Measurements from ENCODE around the gene HSPBP1. TPM values are rescaled to one million over a fixed set of nuclear protein-coding genes. Genes with fewer than 3 reads are reported as not detected.

HSPBP1 gene
- total and polyA plus RNA-seq, 5 donors from 2014 or later, result 15.8 to 37.2 (median 34.0) TPM

GRCh38 chr19:55244004-55244680 is 35.8 kb downstream of the HSPBP1 start:
- no peak overlapping the region for H3K27ac Mint-ChIP-seq
- no peak for ATAC-seq (ENCODE audit: low read depth in 2 of 2)
- H3K4me3 Mint-ChIP-seq, result no peak overlapping the region
- H3K36me3 ChIP-seq (ENCODE audit: control insufficient read depth, insufficient read depth, low read length), result peaks cover 92% of the 10 kb centered on the region
- no peaks in the 10 kb centered on the region for H3K27me3 Mint-ChIP-seq
- no peaks in the 10 kb centered on the region for H3K27me3 ChIP-seq (ENCODE audit: control insufficient read depth, insufficient read depth, low read length)
- peaks cover 10% of the 10 kb centered on the region for H3K36me3 Mint-ChIP-seq
- H3K9me3 ChIP-seq (ENCODE audit: control insufficient read depth in 2 of 2, low read length in 2 of 2), result no peaks in the 10 kb centered on the region
- H3K4me1 Mint-ChIP-seq, result peaks cover 0 to 21% (median 11%) of the 10 kb centered on the region in 4 donors
- no peak overlapping the region for H3K27ac ChIP-seq (ENCODE audit: insufficient read depth, low read length, poor library complexity, severe bottlenecking)
- no peak for DNase-seq
- peaks cover 16% of the 10 kb centered on the region for H3K4me1 ChIP-seq (ENCODE audit: control insufficient read depth, insufficient read depth, low read length, poor library complexity, severe bottlenecking)
- no peak overlapping the region for H3K4me3 ChIP-seq (ENCODE audit: low read depth, low read length)
- H3K9me3 Mint-ChIP-seq, result no peaks in the 10 kb centered on the region

- DNase-seq (no peak), ATAC-seq (ENCODE audit: low read depth in 2 of 2) (no peak)
- Histone ChIP-seq H3K36me3 (ENCODE audit: control insufficient read depth, insufficient read depth, low read length) (peaks cover 94% of the 10 kb centered on the region), H3K27me3 (ENCODE audit: control insufficient read depth, insufficient read depth, low read length) (no peaks in the 10 kb centered on the region), H3K9me3 (ENCODE audit: control insufficient read depth in 2 of 2, low read length in 2 of 2) (no peaks in the 10 kb centered on the region), H3K4me3 (ENCODE audit: low read depth, low read length) (no peak overlapping the region), H3K27ac (ENCODE audit: insufficient read depth, low read length, poor library complexity, severe bottlenecking) (no peak overlapping the region), H3K4me1 (ENCODE audit: control insufficient read depth, insufficient read depth, low read length, poor library complexity, severe bottlenecking) (peaks cover under 1% of the 10 kb centered on the region)
- peaks cover 18% of the 10 kb centered on the region for H3K36me3 Mint-ChIP-seq
- no peak overlapping the region for H3K4me3 Mint-ChIP-seq
- H3K4me1 Mint-ChIP-seq, result peaks cover 0 to 7% (median 1%) of the 10 kb centered on the region in 4 donors
- no peaks in the 10 kb centered on the region for H3K9me3 Mint-ChIP-seq
- H3K27me3 Mint-ChIP-seq, result no peaks in the 10 kb centered on the region
- H3K27ac Mint-ChIP-seq, result no peak overlapping the region
Measured at GRCh38 chr19:55242517-55242916, 37.4 kb downstream of the HSPBP1 start.

GRCh38 chr19:55241935-55242464 is 37.9 kb downstream of the HSPBP1 start:
- Histone ChIP-seq H3K4me3 (ENCODE audit: low read depth, low read length) (no peak overlapping the region), H3K4me1 (ENCODE audit: control insufficient read depth, insufficient read depth, low read length, poor library complexity, severe bottlenecking) (no peaks in the 10 kb centered on the region), H3K27me3 (ENCODE audit: control insufficient read depth, insufficient read depth, low read length) (no peaks in the 10 kb centered on the region), H3K36me3 (ENCODE audit: control insufficient read depth, insufficient read depth, low read length) (peaks cover 95% of the 10 kb centered on the region), H3K9me3 (ENCODE audit: control insufficient read depth in 2 of 2, low read length in 2 of 2) (no peaks in the 10 kb centered on the region), H3K27ac (ENCODE audit: insufficient read depth, low read length, poor library complexity, severe bottlenecking) (no peak overlapping the region)
- Mint-ChIP-seq H3K4me1 (peaks cover 0 to 5% (median 2%) of the 10 kb centered on the region in 4 donors), H3K36me3 (peaks cover 23% of the 10 kb centered on the region), H3K27me3 (no peaks in the 10 kb centered on the region), H3K9me3 (no peaks in the 10 kb centered on the region), H3K4me3 (no peak overlapping the region), H3K27ac (no peak overlapping the region)
- no peak for DNase-seq
- ATAC-seq (ENCODE audit: low read depth in 2 of 2), result no peak

GRCh38 chr19:55241143-55241934 is 38.6 kb downstream of the HSPBP1 start:
- H3K27ac Mint-ChIP-seq, result no peak overlapping the region
- no peaks in the 10 kb centered on the region for H3K27me3 Mint-ChIP-seq
- H3K4me3 Mint-ChIP-seq, result no peak overlapping the region
- peaks cover 27% of the 10 kb centered on the region for H3K36me3 Mint-ChIP-seq
- ATAC-seq (ENCODE audit: low read depth in 2 of 2) (no peak), DNase-seq (no peak)
- H3K27ac ChIP-seq (ENCODE audit: insufficient read depth, low read length, poor library complexity, severe bottlenecking), result no peak overlapping the region
- no peaks in the 10 kb centered on the region for H3K27me3 ChIP-seq (ENCODE audit: control insufficient read depth, insufficient read depth, low read length)
- H3K4me3 ChIP-seq (ENCODE audit: low read depth, low read length), result no peak overlapping the region
- H3K4me1 Mint-ChIP-seq, result peaks cover 0 to 5% (median 2%) of the 10 kb centered on the region in 4 donors
- H3K36me3 ChIP-seq (ENCODE audit: control insufficient read depth, insufficient read depth, low read length), result peaks cover 96% of the 10 kb centered on the region
- no peaks in the 10 kb centered on the region for H3K9me3 ChIP-seq (ENCODE audit: control insufficient read depth in 2 of 2, low read length in 2 of 2)
- no peaks in the 10 kb centered on the region for H3K4me1 ChIP-seq (ENCODE audit: control insufficient read depth, insufficient read depth, low read length, poor library complexity, severe bottlenecking)
- no peaks in the 10 kb centered on the region for H3K9me3 Mint-ChIP-seq

GRCh38 chr19:55240713-55241020 is 39.2 kb downstream of the HSPBP1 start:
- H3K4me3 Mint-ChIP-seq, result peak overlapping the region in 1 of 4 donors; percentile 47

GRCh38 chr19:55239004-55239403 is 40.9 kb downstream of the HSPBP1 start:
- no peak for ATAC-seq (ENCODE audit: low read depth in 2 of 2)
- Mint-ChIP-seq H3K4me1 (peaks cover 0 to 13% (median 7%) of the 10 kb centered on the region in 4 donors), H3K4me3 (no peak overlapping the region), H3K27me3 (no peaks in the 10 kb centered on the region), H3K9me3 (no peaks in the 10 kb centered on the region), H3K36me3 (peaks cover 37% of the 10 kb centered on the region), H3K27ac (no peak overlapping the region)
- Histone ChIP-seq H3K27ac (ENCODE audit: insufficient read depth, low read length, poor library complexity, severe bottlenecking) (no peak overlapping the region), H3K4me1 (ENCODE audit: control insufficient read depth, insufficient read depth, low read length, poor library complexity, severe bottlenecking) (no peaks in the 10 kb centered on the region), H3K27me3 (ENCODE audit: control insufficient read depth, insufficient read depth, low read length) (no peaks in the 10 kb centered on the region), H3K4me3 (ENCODE audit: low read depth, low read length) (no peak overlapping the region), H3K9me3 (ENCODE audit: control insufficient read depth in 2 of 2, low read length in 2 of 2) (no peaks in the 10 kb centered on the region), H3K36me3 (ENCODE audit: control insufficient read depth, insufficient read depth, low read length) (peaks cover 92% of the 10 kb centered on the region)
- no peak for DNase-seq

More at GRCh38 chr19:55240713-55241020, 39.2 kb downstream of the HSPBP1 start:
- no peak for ATAC-seq (ENCODE audit: low read depth in 2 of 2)
- Histone ChIP-seq H3K4me3 (ENCODE audit: low read depth, low read length) (no peak overlapping the region), H3K36me3 (ENCODE audit: control insufficient read depth, insufficient read depth, low read length) (peaks cover 96% of the 10 kb centered on the region), H3K27me3 (ENCODE audit: control insufficient read depth, insufficient read depth, low read length) (no peaks in the 10 kb centered on the region), H3K27ac (ENCODE audit: insufficient read depth, low read length, poor library complexity, severe bottlenecking) (no peak overlapping the region), H3K9me3 (ENCODE audit: control insufficient read depth in 2 of 2, low read length in 2 of 2) (no peaks in the 10 kb centered on the region), H3K4me1 (ENCODE audit: control insufficient read depth, insufficient read depth, low read length, poor library complexity, severe bottlenecking) (no peaks in the 10 kb centered on the region)
- no peak for DNase-seq
- H3K9me3 Mint-ChIP-seq, result no peaks in the 10 kb centered on the region
- H3K27ac Mint-ChIP-seq, result no peak overlapping the region
- no peaks in the 10 kb centered on the region for H3K27me3 Mint-ChIP-seq
- peaks cover 0 to 5% (median 2%) of the 10 kb centered on the region in 4 donors for H3K4me1 Mint-ChIP-seq
- H3K36me3 Mint-ChIP-seq, result peaks cover 27% of the 10 kb centered on the region

- Histone ChIP-seq H3K36me3 (ENCODE audit: control insufficient read depth, insufficient read depth, low read length) (peaks cover 92% of the 10 kb centered on the region), H3K27me3 (ENCODE audit: control insufficient read depth, insufficient read depth, low read length) (no peaks in the 10 kb centered on the region), H3K4me3 (ENCODE audit: low read depth, low read length) (no peak overlapping the region), H3K4me1 (ENCODE audit: control insufficient read depth, insufficient read depth, low read length, poor library complexity, severe bottlenecking) (no peaks in the 10 kb centered on the region), H3K27ac (ENCODE audit: insufficient read depth, low read length, poor library complexity, severe bottlenecking) (no peak overlapping the region), H3K9me3 (ENCODE audit: control insufficient read depth in 2 of 2, low read length in 2 of 2) (no peaks in the 10 kb centered on the region)
- ATAC-seq (ENCODE audit: low read depth in 2 of 2) (no peak), DNase-seq (no peak)
- Mint-ChIP-seq H3K4me1 (peaks cover 0 to 13% (median 7%) of the 10 kb centered on the region in 4 donors), H3K9me3 (no peaks in the 10 kb centered on the region), H3K27ac (no peak overlapping the region), H3K27me3 (no peaks in the 10 kb centered on the region), H3K4me3 (no peak overlapping the region), H3K36me3 (peaks cover 43% of the 10 kb centered on the region)
Measured at GRCh38 chr19:55238030-55238429, 41.9 kb downstream of the HSPBP1 start.
